Measurements from ENCODE around the gene HSPA1A. TPM values are rescaled to one million over a fixed set of nuclear protein-coding genes. Genes with fewer than 3 reads are reported as not detected.

HSPA1A gene
- total and polyA plus RNA-seq, 9 of the 15 experiments (the other 6 are each of a cell fraction or from before 2014, with no cell fraction given): 2.2 to 273 (median 107) TPM

- TF ChIP-seq RREB1 (CRISPR knock-in tag; IDR thresholded peaks at IDR 0.05): peak; percentile 79; the same call in 1 of the 2 replicates
- no peak for TF ChIP-seq ZNF124 (CRISPR knock-in tag; IDR thresholded peaks at IDR 0.05)
- no peak for TF ChIP-seq SNAPC5 (CRISPR knock-in tag; IDR thresholded peaks at IDR 0.05)
- no peak for TF ChIP-seq ESRRB (CRISPR knock-in tag; IDR thresholded peaks at IDR 0.05; ENCODE audit: borderline replicate concordance)
- no peak for TF ChIP-seq DDX20 (tag; IDR thresholded peaks at IDR 0.05; ENCODE audit: low read depth)
- TF ChIP-seq ZNF407 (IDR thresholded peaks at IDR 0.05; ENCODE audit: low read depth): no peak
- TF ChIP-seq JUND (IDR thresholded peaks at IDR 0.05; ENCODE audit: borderline replicate concordance, low read depth, low read length): peak; percentile 49; the same call in 1 of the 2 replicates
- peak; percentile 35; the same call in 1 of the 3 replicates for TF ChIP-seq JUND (tag; IDR thresholded peaks at IDR 0.05; ENCODE audit: borderline replicate concordance, low read depth, low read length)
- peak; percentile 19 for TF ChIP-seq FOS (IDR thresholded peaks at IDR 0.05; ENCODE audit: extremely low read depth, insufficient read length)
- peak; percentile 55; the same call in 1 of the 2 replicates for TF ChIP-seq ZBTB17 (CRISPR knock-in tag; IDR thresholded peaks at IDR 0.05)
- no peak for TF ChIP-seq PTRF (tag; IDR thresholded peaks at IDR 0.05)
- TF ChIP-seq ZNF780A (CRISPR knock-in tag; IDR thresholded peaks at IDR 0.05): no peak
- no peak for TF ChIP-seq HOXB6 (CRISPR knock-in tag; IDR thresholded peaks at IDR 0.05; ENCODE audit: borderline replicate concordance)
- TF ChIP-seq ZNF445 (CRISPR knock-in tag; IDR thresholded peaks at IDR 0.05; ENCODE audit: low read depth): peak; percentile 60; the same call in 1 of the 2 replicates
Observed at GRCh38 chr6:31814677-31815024, 692 bp upstream of the HSPA1A start (continued).
